ENCODE results near the gene ZNF648.

ZNF648 gene

GRCh38 chr1:182061594-182061993 lies at the start of gene ZNF648:
Gene ZNF648 (minus strand): TSS chr1:182061712. CDS start chr1:182058010, 3,702 bp downstream.
- no peak for TF ChIP-seq CTCF (conservative IDR thresholded peaks at IDR 0.05; ENCODE audit: control insufficient read depth, insufficient read depth, low read depth, low read length)
- no peak within 1 kb of the TSS for H3K4me3 ChIP-seq (ENCODE audit: control insufficient read depth, low read depth, low read length)
- no peak for DNase-seq (ENCODE audit: low read depth)

- no peak for DNase-seq (ENCODE audit: low read depth)
- TF ChIP-seq CTCF (conservative IDR thresholded peaks at IDR 0.05; ENCODE audit: control insufficient read depth, insufficient read depth, low read depth, low read length) = no peak
These were observed 49.1 kb upstream of the ZNF648 start for GRCh38 chr1:182110635-182111034.

GRCh38 chr1:182109771-182110170 lies 48.3 kb upstream of the ZNF648 start:
- no peak for TF ChIP-seq CTCF (conservative IDR thresholded peaks at IDR 0.05; ENCODE audit: control insufficient read depth, insufficient read depth, low read depth, low read length)
- H3K4me3 ChIP-seq (ENCODE audit: control insufficient read depth, low read depth, low read length) = no peak overlapping the region
- DNase-seq (ENCODE audit: low read depth) = no peak

More at GRCh38 chr1:182110635-182111034, 49.1 kb upstream of the ZNF648 start:
- no peak overlapping the region for H3K4me3 ChIP-seq (ENCODE audit: control insufficient read depth, low read depth, low read length)

GRCh38 chr1:182107209-182107608 lies 45.7 kb upstream of the ZNF648 start:
- TF ChIP-seq CTCF (conservative IDR thresholded peaks at IDR 0.05; ENCODE audit: control insufficient read depth, insufficient read depth, low read depth, low read length) = no peak
- no peak overlapping the region for H3K4me3 ChIP-seq (ENCODE audit: control insufficient read depth, low read depth, low read length)
- DNase-seq (ENCODE audit: low read depth) = no peak

- TF ChIP-seq CTCF (conservative IDR thresholded peaks at IDR 0.05; ENCODE audit: control insufficient read depth, insufficient read depth, low read depth, low read length) = no peak
- no peak for DNase-seq (ENCODE audit: low read depth)
- no peak overlapping the region for H3K4me3 ChIP-seq (ENCODE audit: control insufficient read depth, low read depth, low read length)
These were observed 40.5 kb upstream of the ZNF648 start for GRCh38 chr1:182102043-182102416.

GRCh38 chr1:182101415-182102042 lies 40.0 kb upstream of the ZNF648 start:
- DNase-seq (ENCODE audit: low read depth) = no peak
- TF ChIP-seq CTCF (conservative IDR thresholded peaks at IDR 0.05; ENCODE audit: control insufficient read depth, insufficient read depth, low read depth, low read length) = no peak
- no peak overlapping the region for H3K4me3 ChIP-seq (ENCODE audit: control insufficient read depth, low read depth, low read length)

- no peak for DNase-seq (ENCODE audit: low read depth)
- no peak overlapping the region for H3K4me3 ChIP-seq (ENCODE audit: control insufficient read depth, low read depth, low read length)
- TF ChIP-seq CTCF (conservative IDR thresholded peaks at IDR 0.05; ENCODE audit: control insufficient read depth, insufficient read depth, low read depth, low read length) = no peak
These were observed 36.8 kb upstream of the ZNF648 start for GRCh38 chr1:182098301-182098700.
